ENCODE results near the gene DSCAML1. TPM values are rescaled to one million over a fixed set of nuclear protein-coding genes. Genes with fewer than 3 reads are reported as not detected.

DSCAML1 gene
- total RNA-seq, 1 experiment from 2014 or later: not detected

- DNase-seq (ENCODE audit: low read depth, low spot score) (no peak), ATAC-seq (no peak)
- no peak for TF ChIP-seq REST (IDR thresholded peaks at IDR 0.05; ENCODE audit: low read depth)
- TF ChIP-seq EZH2phosphoT487 (IDR thresholded peaks at IDR 0.05; ENCODE audit: borderline replicate concordance): no peak
- TF ChIP-seq POLR2A (IDR thresholded peaks at IDR 0.05; ENCODE audit: borderline replicate concordance, extremely low read depth, insufficient read depth, insufficient read length): no peak
- no peak for TF ChIP-seq SIN3A (IDR thresholded peaks at IDR 0.05; ENCODE audit: low read depth)
- TF ChIP-seq YY1 (IDR thresholded peaks at IDR 0.05; ENCODE audit: extremely low read depth, insufficient replicate concordance, low read depth, low read length): no peak
- TF ChIP-seq CTCF (IDR thresholded peaks at IDR 0.05 in 2 of 3, conservative IDR thresholded peaks at IDR 0.05 in 1 of 3; ENCODE audit: borderline replicate concordance in 1 of 3, insufficient read depth in 1 of 3, low read depth in 2 of 3, low read length in 2 of 3): no peak
- TF ChIP-seq POLR2AphosphoS5 (IDR thresholded peaks at IDR 0.05; ENCODE audit: low read depth, low read length): no peak
- TF ChIP-seq SRF (IDR thresholded peaks at IDR 0.05; ENCODE audit: low read depth): no peak
- no peak for TF ChIP-seq RAD21 (IDR thresholded peaks at IDR 0.05; ENCODE audit: low read depth)
- no peak for TF ChIP-seq SP1 (IDR thresholded peaks at IDR 0.05; ENCODE audit: low read depth)
- TF ChIP-seq FOSL1 (IDR thresholded peaks at IDR 0.05; ENCODE audit: low read depth): no peak
- no peak for TF ChIP-seq ZNF274 (IDR thresholded peaks at IDR 0.05; ENCODE audit: low read depth, low read length)
- no peak for TF ChIP-seq ZFX (IDR thresholded peaks at IDR 0.05)
- no peak overlapping the region for H2AFZ ChIP-seq (ENCODE audit: low read depth, low read length, poor library complexity, severe bottlenecking)
- no peak overlapping the region for H3K4me3 ChIP-seq (replicated peaks in 1 of 2; ENCODE audit: low read depth in 1 of 2, low read length in 2 of 2)
- no peak overlapping the region for H3K4me2 ChIP-seq (ENCODE audit: low read length)
- H3K4me1 ChIP-seq (ENCODE audit: control insufficient read depth in 1 of 2, insufficient read depth in 2 of 2, low read length in 2 of 2): no peaks in the 10 kb centered on the region
- no peak overlapping the region for H3K9ac ChIP-seq (ENCODE audit: low read length)
- H3K9me2 ChIP-seq (ENCODE audit: insufficient read depth): no peaks in the 10 kb centered on the region
- no peaks in the 10 kb centered on the region for H3K9me3 ChIP-seq (ENCODE audit: control insufficient read depth in 1 of 2, insufficient read depth in 1 of 2, low read depth in 1 of 2, low read length in 2 of 2)
- no peak overlapping the region for H3K27ac ChIP-seq (ENCODE audit: low read depth, low read length)
- ChIA-PET CTCF (interaction anchor here (1.7 kb wide), 1 partner anchor 9 kb away, joined by 5 read pairs; no protein-coding TSS in a partner anchor), RAD21 (ENCODE audit: low non-redundant PET in 1 of 2, low total read pairs in 2 of 2, uncharacterized antibody in 2 of 2, unreplicated experiment in 2 of 2) (no interaction called here), POLR2A (no interaction called here)
- no TSS peak for BruUV-seq (replicated peaks)
- H3K36me3 ChIP-seq (ENCODE audit: control insufficient read depth in 1 of 2, insufficient read depth in 2 of 2, low read length in 2 of 2): no peaks in the 10 kb centered on the region
- no peaks in the 10 kb centered on the region for H3K27me3 ChIP-seq (ENCODE audit: insufficient read depth, low read length)
- intact Hi-C loops (cut with micrococcal nuclease): no loop called here
- no peaks in the 10 kb centered on the region for H4K20me1 ChIP-seq (ENCODE audit: insufficient read depth)
- H3K79me2 ChIP-seq (ENCODE audit: insufficient read depth, low read length): no peaks in the 10 kb centered on the region
Observed at GRCh38 chr11:117417856-117418255, 379.2 kb downstream of the DSCAML1 start.

Measured in HCT116 (cell line).